PC-9 (cell line): ENCODE data around the gene LSP1.

Experiments
- CTCF ChIP-seq: fragments of 200-600 bp; sonication (generic); conservative IDR thresholded peaks from 2 replicates; pipeline ENCODE4 v1.6.1; 2017; ENCODE audit warnings: mixed run types, antibody characterized with exemption, mild to moderate bottlenecking, moderate library complexity
- EZH2 ChIP-seq: fragments of 200-600 bp; sonication (generic); IDR thresholded peaks from 2 replicates; pipeline ENCODE4 v1.8.0; 2017; ENCODE audit warnings: antibody characterized with exemption, low read depth

- TF ChIP-seq CTCF (no peak), EZH2 (no peak)
Observed at GRCh38 chr11:1845095-1845429, 7.8 kb upstream of the LSP1 start.
